HepG2 (cell line): Measurements from ENCODE around the gene BCAN. TPM values are rescaled to one million over a fixed set of nuclear protein-coding genes. Genes with fewer than 3 reads are reported as not detected.

Source experiments
- CBX1 ChIP-seq: IDR thresholded peaks from one replicate; pipeline ENCODE4 v1.6.1; 2016; ENCODE audit warnings: antibody characterized with exemption, low read depth
- CTCF ChIP-seq: sonication (generic); formaldehyde crosslinking; IDR thresholded peaks from 2 replicates; pipeline ENCODE4 v1.5.0; 2020; ENCODE audit warnings: mild to moderate bottlenecking, missing genetic modification reagents, moderate library complexity
- FOSL2 ChIP-seq: sonication (generic); formaldehyde crosslinking; IDR thresholded peaks from 2 replicates; pipeline ENCODE4 v1.4.0; 2020; ENCODE audit warnings: missing genetic modification reagents
- HOXA7 ChIP-seq: sonication (generic); formaldehyde crosslinking; IDR thresholded peaks from 2 replicates; pipeline ENCODE4 v1.8.1; 2022; ENCODE audit warnings: mild to moderate bottlenecking, missing genetic modification reagents, moderate library complexity
- KAT8 ChIP-seq: IDR thresholded peaks from 2 replicates; pipeline ENCODE4 v1.6.1; 2016; ENCODE audit warnings: missing genetic modification reagents, missing compliant biosample characterization
- KLF6 ChIP-seq: IDR thresholded peaks from 2 replicates; pipeline ENCODE4 v1.8.0; 2016; ENCODE audit warnings: missing biosample characterization, missing genetic modification reagents
- NFAT5 ChIP-seq: sonication (generic); formaldehyde crosslinking; IDR thresholded peaks from 2 replicates; pipeline ENCODE4 v1.4.0; 2020; ENCODE audit warnings: missing genetic modification reagents
- NR3C1 ChIP-seq: sonication (generic); formaldehyde crosslinking; IDR thresholded peaks from 2 replicates; pipeline ENCODE4 v1.4.0; 2020; ENCODE audit warnings: missing genetic modification reagents
- PLRG1 ChIP-seq: fragments of 450-650 bp; conservative IDR thresholded peaks from 2 replicates; pipeline ENCODE4 v1.6.1; 2016
- SOX6 ChIP-seq, 2 experiments: fragments of 450-650 bp in 1 of 2; sonication (generic) in 1 of 2; formaldehyde crosslinking in 1 of 2; IDR thresholded peaks; 2 replicates each; pipeline versions ENCODE4 v1.4.0 to v1.6.1; 2017 to 2020; ENCODE audit warnings: antibody characterized with exemption in 1 of 2, mild to moderate bottlenecking in 1 of 2, missing genetic modification reagents in 1 of 2
- TBX2 ChIP-seq: sonication (generic); formaldehyde crosslinking; IDR thresholded peaks from 2 replicates; pipeline ENCODE4 v1.5.0; 2020; ENCODE audit warnings: missing genetic modification reagents, mild to moderate bottlenecking, borderline replicate concordance
- TEAD2 ChIP-seq: sonication (generic); formaldehyde crosslinking; IDR thresholded peaks from 2 replicates; pipeline ENCODE4 v1.9.0; 2021; ENCODE audit warnings: missing genetic modification reagents
- UBTF ChIP-seq: sonication (generic); formaldehyde crosslinking; IDR thresholded peaks from 2 replicates; pipeline ENCODE4 v1.4.0; 2020; ENCODE audit warnings: mild to moderate bottlenecking, missing genetic modification reagents
- ZNF160 ChIP-seq: sonication (generic); formaldehyde crosslinking; IDR thresholded peaks from 2 replicates; pipeline ENCODE4 v1.8.0; 2022; ENCODE audit warnings: mild to moderate bottlenecking, inconsistent platforms, missing genetic modification reagents
- ZNF430 ChIP-seq: sonication (generic); formaldehyde crosslinking; IDR thresholded peaks from 2 replicates; pipeline ENCODE4 v1.9.0; 2021; ENCODE audit warnings: mild to moderate bottlenecking, missing genetic modification reagents
- ZNF556 ChIP-seq: sonication (generic); formaldehyde crosslinking; IDR thresholded peaks from 2 replicates; pipeline ENCODE4 v1.4.0; 2020; ENCODE audit warnings: mild to moderate bottlenecking, missing genetic modification reagents, borderline replicate concordance
- ZNF652 ChIP-seq: IDR thresholded peaks from 2 replicates; pipeline ENCODE4 v1.6.1; 2016; ENCODE audit warnings: low read depth, borderline replicate concordance
- ZNF724P ChIP-seq: sonication (generic); formaldehyde crosslinking; IDR thresholded peaks from 2 replicates; pipeline ENCODE4 v1.8.0; 2022; ENCODE audit warnings: missing genetic modification reagents, borderline replicate concordance
- ZSCAN22 ChIP-seq: sonication (generic); formaldehyde crosslinking; IDR thresholded peaks from 2 replicates; pipeline ENCODE4 v1.4.0; 2020; ENCODE audit warnings: mild to moderate bottlenecking, missing genetic modification reagents
- polyA plus RNA-seq, 8 experiments: library from polyadenylated mRNA; depleted of rRNA in 3 of 8; stranded (reverse) in 7 of 8; unstranded in 1 of 8; fragments of >200 nt; fragmentation: Illumina TruSeq in 4 of 8; extraction: Trizol in 4 of 8; gene quantifications; 2 replicates each; pipeline versions ENCODE4 v1.2.1 to v1.2.3, GENCODE V29; 2011 to 2016; ENCODE audit warnings: low read depth in 4 of 8, missing spikeins in 1 of 8, mixed read lengths in 1 of 8; ENCODE audit not compliant: insufficient read depth in 1 of 8
- total RNA-seq, 5 experiments: library from RNA; depleted of rRNA; stranded (reverse); fragments of >200 nt; fragmentation: Illumina TruSeq; extraction: Trizol; gene quantifications; 2 replicates each; pipeline ENCODE4 v1.2.3, GENCODE V29; 2016; ENCODE audit warnings: low read depth in 1 of 5

BCAN gene
- total and polyA plus RNA-seq, 2 of the 13 experiments (the other 11 are each of a cell fraction or from before 2014, with no cell fraction given), result not detected

GRCh38 chr1:156676820-156677615, 35.1 kb downstream of the BCAN start, which contains the start of gene NES (continued):
- 0 out of 2 replicates have a peak, but pooled peaks have one; percentile 26 for TF ChIP-seq NFAT5 (CRISPR knock-in tag)
- no peak for TF ChIP-seq ZNF430 (CRISPR knock-in tag)
- TF ChIP-seq KLF6 (CRISPR knock-in tag), result 0 out of 2 replicates have a peak, but pooled peaks have one; percentile 46
- TF ChIP-seq ZNF652 (CRISPR knock-in tag), result peak; percentile 98
- peak; percentile 32; the same call in 1 of the 2 replicates for TF ChIP-seq UBTF (CRISPR knock-in tag)
- no peak for TF ChIP-seq CBX1
- no peak for TF ChIP-seq TEAD2
- 0 out of 2 replicates have a peak, but pooled peaks have one; percentile 35 for TF ChIP-seq ZNF556 (CRISPR knock-in tag)
- TF ChIP-seq TBX2 (CRISPR knock-in tag), result peak; percentile 29; the same call in 1 of the 2 replicates
- TF ChIP-seq ZNF160 (CRISPR knock-in tag), result no peak
- no peak for TF ChIP-seq SOX6 (IDR thresholded peaks at IDR 0.05)
- peak; percentile 53 for TF ChIP-seq SOX6 (CRISPR knock-in tag; IDR thresholded peaks at IDR 0.05)
- TF ChIP-seq HOXA7 (CRISPR knock-in tag), result no peak
- no peak for TF ChIP-seq NR3C1
- no peak for TF ChIP-seq ZSCAN22
- 0 out of 2 replicates have a peak, but pooled peaks have one; percentile 19 for TF ChIP-seq FOSL2 (CRISPR knock-in tag)
- TF ChIP-seq PLRG1, result no peak
- 0 out of 2 replicates have a peak, but pooled peaks have one; percentile 45 for TF ChIP-seq KAT8 (CRISPR knock-in tag)
- TF ChIP-seq CTCF (CRISPR knock-in tag), result 0 out of 2 replicates have a peak, but pooled peaks have one; percentile 9
- no peak for TF ChIP-seq ZNF724P
